Calu3 (cell line): ENCODE results near the gene UMAD1. TPM values are rescaled to one million over a fixed set of nuclear protein-coding genes. Genes with fewer than 3 reads are reported as not detected.

Experiments used
- BruUV-seq: library from RNA; stranded (reverse); fragments of 400-500 nt; replicated peaks from 2 replicates; lab custom pipeline; 2021; lab: Mats Ljungman, UMichigan
- CTCF ChIA-PET: fragments of 300-600 bp; sonication (Branson Sonifier 250); formaldehyde crosslinking; loops from one replicate; lab custom pipeline; 2022; ENCODE audit warnings: antibody characterized with exemption; lab: Charles Lee
- DNase-seq: peaks from one replicate; pipeline ENCODE4 v3.0.0; 2022
- H3K27ac Mint-ChIP-seq: one replicate; pipeline ENCODE4 v1.8.0; 2022; ENCODE audit warnings: mixed read lengths; ENCODE audit not compliant: unreplicated experiment
- H3K27me3 Mint-ChIP-seq: one replicate; pipeline ENCODE4 v1.8.0; 2022; ENCODE audit warnings: mixed read lengths; ENCODE audit not compliant: unreplicated experiment
- H3K36me3 Mint-ChIP-seq: one replicate; pipeline ENCODE4 v1.8.0; 2022; ENCODE audit warnings: mild to moderate bottlenecking, moderate library complexity, mixed read lengths; ENCODE audit not compliant: insufficient read depth, unreplicated experiment
- H3K4me1 Mint-ChIP-seq: one replicate; pipeline ENCODE4 v1.8.0; 2022; ENCODE audit warnings: mild to moderate bottlenecking, low read depth, mixed read lengths; ENCODE audit not compliant: unreplicated experiment
- H3K4me3 Mint-ChIP-seq: one replicate; pipeline ENCODE4 v1.8.0; 2022; ENCODE audit warnings: mild to moderate bottlenecking, low read depth, moderate library complexity, mixed read lengths; ENCODE audit not compliant: unreplicated experiment
- H3K9me3 Mint-ChIP-seq: one replicate; pipeline ENCODE4 v1.8.0; 2022; ENCODE audit warnings: low read depth, mixed read lengths; ENCODE audit not compliant: unreplicated experiment
- intact Hi-C: fragments of 100-400 bp; cut with micrococcal nuclease; formaldehyde crosslinking; loops from one replicate; pipeline ENCODE4 v1.10.0; 2022; ENCODE audit not compliant: unreplicated experiment
- total RNA-seq: library from RNA; stranded (reverse); gene quantifications from 2 replicates; pipeline ENCODE4 v1.2.3, GENCODE V29; 2022
- TF ChIP-seq, protein P1 (sequence below): fragments of 200-600 bp; IDR thresholded peaks from one replicate; pipeline ENCODE4 v1.8.0; 2022; ENCODE audit warnings: antibody characterized with exemption; ENCODE audit not compliant: unreplicated experiment

UMAD1 gene
- total RNA-seq, 1 experiment from 2014 or later: 25.2 TPM

DNA sequence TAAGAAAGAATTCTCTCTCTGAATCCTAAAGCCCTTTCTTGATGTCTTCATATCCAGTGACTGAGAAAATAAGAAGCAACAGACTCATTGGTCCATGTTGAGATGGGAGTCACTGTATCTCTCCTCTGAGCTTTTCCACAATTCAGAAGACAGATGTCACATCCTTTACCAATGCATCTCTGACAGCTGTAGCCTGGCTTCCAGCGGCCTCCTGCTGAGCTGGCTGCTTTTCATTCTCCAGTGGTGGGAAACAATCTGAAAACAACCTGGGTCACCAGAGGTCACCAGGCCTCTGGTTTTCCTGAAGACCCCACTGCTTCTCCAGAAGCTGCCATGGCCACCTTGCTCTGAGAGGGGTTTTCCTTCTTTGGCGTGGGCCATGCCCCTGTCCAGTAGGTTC is 96.1 kb downstream of the UMAD1 start:
- intact Hi-C loops: no loop called here
- Mint-ChIP-seq H3K4me1 (peaks cover 25% of the 10 kb centered on the region), H3K36me3 (no peaks in the 10 kb centered on the region), H3K27me3 (no peaks in the 10 kb centered on the region), H3K9me3 (no peaks in the 10 kb centered on the region), H3K4me3 (no peak overlapping the region), H3K27ac (no peak overlapping the region)
- DNase-seq: no peak
- no TSS peak for BruUV-seq
- CTCF ChIA-PET: interaction anchor here (1.4 kb wide), 1 partner anchor 28 kb away, joined by 3 read pairs; no protein-coding TSS in a partner anchor
- TF ChIP-seq, protein P1, sequence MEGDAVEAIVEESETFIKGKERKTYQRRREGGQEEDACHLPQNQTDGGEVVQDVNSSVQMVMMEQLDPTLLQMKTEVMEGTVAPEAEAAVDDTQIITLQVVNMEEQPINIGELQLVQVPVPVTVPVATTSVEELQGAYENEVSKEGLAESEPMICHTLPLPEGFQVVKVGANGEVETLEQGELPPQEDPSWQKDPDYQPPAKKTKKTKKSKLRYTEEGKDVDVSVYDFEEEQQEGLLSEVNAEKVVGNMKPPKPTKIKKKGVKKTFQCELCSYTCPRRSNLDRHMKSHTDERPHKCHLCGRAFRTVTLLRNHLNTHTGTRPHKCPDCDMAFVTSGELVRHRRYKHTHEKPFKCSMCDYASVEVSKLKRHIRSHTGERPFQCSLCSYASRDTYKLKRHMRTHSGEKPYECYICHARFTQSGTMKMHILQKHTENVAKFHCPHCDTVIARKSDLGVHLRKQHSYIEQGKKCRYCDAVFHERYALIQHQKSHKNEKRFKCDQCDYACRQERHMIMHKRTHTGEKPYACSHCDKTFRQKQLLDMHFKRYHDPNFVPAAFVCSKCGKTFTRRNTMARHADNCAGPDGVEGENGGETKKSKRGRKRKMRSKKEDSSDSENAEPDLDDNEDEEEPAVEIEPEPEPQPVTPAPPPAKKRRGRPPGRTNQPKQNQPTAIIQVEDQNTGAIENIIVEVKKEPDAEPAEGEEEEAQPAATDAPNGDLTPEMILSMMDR: no peak

DNA sequence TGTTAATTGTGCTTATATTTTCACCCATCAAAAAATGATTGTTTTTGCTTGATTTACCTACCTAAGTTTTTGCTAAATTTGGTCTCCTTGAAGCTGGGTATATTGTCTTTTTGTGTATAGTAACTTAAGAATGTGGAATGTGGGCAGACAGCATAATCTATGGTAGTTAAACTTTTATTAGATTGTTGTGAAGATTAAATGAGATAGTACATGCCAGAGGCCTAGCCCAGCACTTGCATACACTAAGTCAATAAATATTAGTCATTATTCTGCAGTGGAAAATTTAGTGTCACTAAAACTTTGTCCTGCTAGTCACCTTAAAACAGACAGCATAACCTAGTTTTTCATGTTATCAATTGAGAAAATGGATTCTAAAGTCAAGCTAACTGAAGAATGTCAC is 97.1 kb downstream of the UMAD1 start:
- H3K4me1 Mint-ChIP-seq: peaks cover 15% of the 10 kb centered on the region
- no peak overlapping the region for H3K4me3 Mint-ChIP-seq
- BruUV-seq: no TSS peak
- no peaks in the 10 kb centered on the region for H3K9me3 Mint-ChIP-seq
- CTCF ChIA-PET: no interaction called here
- DNase-seq: no peak
- no peak overlapping the region for H3K27ac Mint-ChIP-seq
- intact Hi-C loops: no loop called here
- TF ChIP-seq, protein P1: no peak
- no peaks in the 10 kb centered on the region for H3K36me3 Mint-ChIP-seq
- no peaks in the 10 kb centered on the region for H3K27me3 Mint-ChIP-seq

DNA sequence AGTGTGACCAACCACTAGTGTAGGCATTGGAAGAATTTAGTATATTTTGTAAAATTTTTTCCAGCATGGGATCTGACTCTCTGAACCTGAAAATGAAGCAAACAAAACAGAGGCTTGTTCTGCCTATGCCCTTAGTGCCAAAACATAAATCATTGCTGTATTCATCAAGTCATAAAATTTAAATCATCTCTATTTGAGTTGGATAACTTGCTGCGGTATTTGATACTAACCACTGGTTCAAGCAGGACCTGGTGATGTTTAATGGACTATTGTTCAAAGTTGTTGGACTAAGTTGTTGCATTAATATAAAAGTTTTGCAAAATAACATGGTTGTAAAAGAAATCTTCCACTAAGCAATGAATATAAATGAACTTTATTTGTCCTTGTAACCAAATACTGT is 97.6 kb downstream of the UMAD1 start:
- no peaks in the 10 kb centered on the region for H3K9me3 Mint-ChIP-seq
- no peaks in the 10 kb centered on the region for H3K27me3 Mint-ChIP-seq
- CTCF ChIA-PET: no interaction called here
- TF ChIP-seq, protein P1: no peak
- H3K4me1 Mint-ChIP-seq: peaks cover 10% of the 10 kb centered on the region
- no peak for DNase-seq
- no peak overlapping the region for H3K27ac Mint-ChIP-seq
- no peaks in the 10 kb centered on the region for H3K36me3 Mint-ChIP-seq
- no TSS peak for BruUV-seq
- H3K4me3 Mint-ChIP-seq: no peak overlapping the region
- intact Hi-C loops: no loop called here

DNA sequence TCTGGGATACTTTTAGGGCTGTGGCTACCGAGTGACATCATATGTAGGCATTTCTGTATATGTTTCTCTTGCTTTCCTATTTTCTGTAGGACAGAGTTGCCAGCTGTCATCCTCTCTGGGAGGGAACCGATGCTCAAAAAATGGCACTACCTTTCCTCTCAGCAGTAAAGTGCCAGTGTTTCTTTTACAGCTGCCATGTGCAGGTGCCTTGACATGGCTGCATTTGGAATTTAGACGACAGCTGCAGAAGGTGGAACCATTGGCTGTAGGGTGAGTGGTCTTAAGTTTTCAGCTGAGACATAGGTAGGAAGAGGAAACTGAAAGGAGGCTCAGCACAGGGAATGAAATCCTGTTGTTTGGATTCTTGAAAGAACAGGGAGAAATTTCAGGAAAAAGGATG is 98.1 kb downstream of the UMAD1 start:
- no peak overlapping the region for H3K4me3 Mint-ChIP-seq
- no peak for DNase-seq
- intact Hi-C loops: no loop called here
- H3K27ac Mint-ChIP-seq: no peak overlapping the region
- BruUV-seq: no TSS peak
- H3K36me3 Mint-ChIP-seq: no peaks in the 10 kb centered on the region
- H3K9me3 Mint-ChIP-seq: no peaks in the 10 kb centered on the region
- CTCF ChIA-PET: no interaction called here
- H3K27me3 Mint-ChIP-seq: no peaks in the 10 kb centered on the region
- H3K4me1 Mint-ChIP-seq: peaks cover 8% of the 10 kb centered on the region
- TF ChIP-seq, protein P1: no peak
